ENCODE results near the gene FBXO11.

DNA sequence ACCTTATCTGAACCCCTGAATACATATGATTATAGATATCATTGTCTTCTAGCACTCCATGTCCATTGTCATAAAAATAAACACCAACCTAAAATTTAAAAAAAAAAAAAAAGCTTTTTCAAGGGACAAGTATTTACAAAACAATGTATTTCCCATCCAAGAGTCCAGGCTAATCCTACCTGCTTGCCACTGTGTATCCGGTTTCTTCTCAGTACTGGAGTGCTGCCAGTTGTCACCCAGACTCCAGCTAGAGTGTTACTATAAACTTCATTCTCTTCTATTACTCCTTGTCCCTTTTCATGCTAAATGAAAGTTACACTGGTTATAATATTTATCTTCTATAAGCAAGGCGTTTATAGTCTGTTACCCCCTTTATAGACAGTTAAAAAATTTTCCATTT, 87.5 kb downstream of the FBXO11 start:
- TF ChIP-seq, protein P1, sequence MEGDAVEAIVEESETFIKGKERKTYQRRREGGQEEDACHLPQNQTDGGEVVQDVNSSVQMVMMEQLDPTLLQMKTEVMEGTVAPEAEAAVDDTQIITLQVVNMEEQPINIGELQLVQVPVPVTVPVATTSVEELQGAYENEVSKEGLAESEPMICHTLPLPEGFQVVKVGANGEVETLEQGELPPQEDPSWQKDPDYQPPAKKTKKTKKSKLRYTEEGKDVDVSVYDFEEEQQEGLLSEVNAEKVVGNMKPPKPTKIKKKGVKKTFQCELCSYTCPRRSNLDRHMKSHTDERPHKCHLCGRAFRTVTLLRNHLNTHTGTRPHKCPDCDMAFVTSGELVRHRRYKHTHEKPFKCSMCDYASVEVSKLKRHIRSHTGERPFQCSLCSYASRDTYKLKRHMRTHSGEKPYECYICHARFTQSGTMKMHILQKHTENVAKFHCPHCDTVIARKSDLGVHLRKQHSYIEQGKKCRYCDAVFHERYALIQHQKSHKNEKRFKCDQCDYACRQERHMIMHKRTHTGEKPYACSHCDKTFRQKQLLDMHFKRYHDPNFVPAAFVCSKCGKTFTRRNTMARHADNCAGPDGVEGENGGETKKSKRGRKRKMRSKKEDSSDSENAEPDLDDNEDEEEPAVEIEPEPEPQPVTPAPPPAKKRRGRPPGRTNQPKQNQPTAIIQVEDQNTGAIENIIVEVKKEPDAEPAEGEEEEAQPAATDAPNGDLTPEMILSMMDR (IDR thresholded peaks at IDR 0.05; ENCODE audit: low read depth, low read length, missing input control): no peak
- TF ChIP-seq GABPA (IDR thresholded peaks at IDR 0.05 in 1 of 2, conservative IDR thresholded peaks at IDR 0.05 in 1 of 2): no peak
- TF ChIP-seq HNF4A (conservative IDR thresholded peaks at IDR 0.05): no peak
- no peak for TF ChIP-seq JUND (IDR thresholded peaks at IDR 0.05)
- no peak for TF ChIP-seq NR2F2 (IDR thresholded peaks at IDR 0.05)
- TF ChIP-seq, protein P2, sequence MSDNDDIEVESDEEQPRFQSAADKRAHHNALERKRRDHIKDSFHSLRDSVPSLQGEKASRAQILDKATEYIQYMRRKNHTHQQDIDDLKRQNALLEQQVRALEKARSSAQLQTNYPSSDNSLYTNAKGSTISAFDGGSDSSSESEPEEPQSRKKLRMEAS (IDR thresholded peaks at IDR 0.05): no peak

Measured in liver (tissue), 3 donors.